NCI-H524 (cell line): Measurements from ENCODE around the gene WIZ.

Experiments
- DNase-seq, 2 experiments: peaks; one replicate each; lab custom pipeline; 2025; lab: John Stamatoyannopoulos, UW

The WIZ gene

GRCh38 chr19:15373644-15374043, 76.1 kb downstream of the WIZ start:
- DNase-seq = no peak

GRCh38 chr19:15372891-15373301, 76.9 kb downstream of the WIZ start:
- DNase-seq = no peak

- no peak for DNase-seq
Measured at GRCh38 chr19:15372470-15372869, 77.3 kb downstream of the WIZ start.

GRCh38 chr19:15371786-15372380, 77.9 kb downstream of the WIZ start:
- no peak for DNase-seq

- no peak for DNase-seq
Measured at GRCh38 chr19:15371119-15371518, 78.6 kb downstream of the WIZ start.
